HT1080 (cell line): ENCODE measurements around the gene POLR1E. TPM values are rescaled to one million over a fixed set of nuclear protein-coding genes. Genes with fewer than 3 reads are reported as not detected.

ENCODE experiments used
- DNase-seq: peaks from one replicate; pipeline ENCODE4 v3.0.0-alpha.2; 2015; ENCODE audit warnings: low read depth
- polyA plus RNA-seq, 2 experiments: library from polyadenylated mRNA; depleted of rRNA; stranded (reverse); fragments of >200 nt; gene quantifications; 2 replicates each; pipeline ENCODE4 v1.2.3, GENCODE V29; 2015
- total RNA-seq: library from RNA; depleted of rRNA; stranded (reverse); fragments of >200 nt; shearing (Covaris generic); gene quantifications from 2 replicates; pipeline ENCODE4 v1.2.3, GENCODE V29; 2014; rRNA removed

The POLR1E gene, protein sequence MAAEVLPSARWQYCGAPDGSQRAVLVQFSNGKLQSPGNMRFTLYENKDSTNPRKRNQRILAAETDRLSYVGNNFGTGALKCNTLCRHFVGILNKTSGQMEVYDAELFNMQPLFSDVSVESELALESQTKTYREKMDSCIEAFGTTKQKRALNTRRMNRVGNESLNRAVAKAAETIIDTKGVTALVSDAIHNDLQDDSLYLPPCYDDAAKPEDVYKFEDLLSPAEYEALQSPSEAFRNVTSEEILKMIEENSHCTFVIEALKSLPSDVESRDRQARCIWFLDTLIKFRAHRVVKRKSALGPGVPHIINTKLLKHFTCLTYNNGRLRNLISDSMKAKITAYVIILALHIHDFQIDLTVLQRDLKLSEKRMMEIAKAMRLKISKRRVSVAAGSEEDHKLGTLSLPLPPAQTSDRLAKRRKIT
- total RNA-seq = 62.4 and 65.3 TPM in 2 replicates
- 46.3 and 46.4 TPM in 2 replicates for polyA plus RNA-seq (2015; cell fraction: cytosol; rRNA removed)
- 27.3 and 34.5 TPM in 2 replicates for polyA plus RNA-seq (2015; cell fraction: nucleus; rRNA removed)

DNA sequence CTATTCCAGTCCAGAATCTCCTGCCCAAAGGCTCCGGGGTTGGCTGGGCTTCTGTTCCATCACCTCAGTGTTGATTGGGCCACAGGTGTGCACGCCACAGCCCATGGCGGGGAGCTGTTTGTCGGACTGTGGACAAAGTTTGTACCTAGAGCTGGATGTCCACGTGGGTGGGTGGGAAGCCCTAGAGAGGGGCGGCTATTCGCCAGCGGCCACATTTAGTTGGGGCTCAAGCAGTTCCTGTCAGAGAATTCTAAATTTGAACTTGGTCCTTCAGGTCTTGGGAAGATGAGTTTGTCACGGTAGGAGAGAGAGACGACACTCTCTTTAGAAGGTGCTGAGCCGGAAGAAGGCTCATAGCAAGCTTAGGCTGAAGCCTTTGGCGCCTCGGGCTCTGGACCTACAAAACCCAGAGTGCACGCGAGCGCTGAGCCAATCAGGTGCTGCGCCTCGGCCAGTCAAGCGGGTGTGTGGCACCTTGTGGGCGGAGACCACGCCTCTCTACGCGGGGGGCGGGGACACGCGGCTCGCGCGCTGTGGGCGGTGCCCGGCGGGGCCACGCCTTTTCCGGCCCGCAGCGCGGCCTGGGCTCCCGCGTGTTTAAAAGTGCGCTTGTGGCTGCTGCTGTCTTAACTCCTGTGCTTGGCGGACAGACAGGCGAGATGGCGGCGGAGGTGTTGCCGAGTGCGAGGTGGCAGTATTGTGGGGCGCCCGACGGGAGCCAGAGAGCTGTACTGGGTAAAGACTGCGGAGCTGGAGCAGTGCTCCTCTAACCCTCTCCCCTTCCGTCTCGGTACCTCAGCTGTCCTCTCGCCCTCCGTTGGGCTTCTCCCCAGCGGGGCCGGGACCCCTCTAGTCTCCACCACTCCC lies at the start of gene POLR1E:
TSS of gene POLR1E (plus strand) at position 560 of the 867 bp plus-strand sequence. CDS start at position 660, 100 bp downstream.
- peak; percentile 93 for DNase-seq

DNA sequence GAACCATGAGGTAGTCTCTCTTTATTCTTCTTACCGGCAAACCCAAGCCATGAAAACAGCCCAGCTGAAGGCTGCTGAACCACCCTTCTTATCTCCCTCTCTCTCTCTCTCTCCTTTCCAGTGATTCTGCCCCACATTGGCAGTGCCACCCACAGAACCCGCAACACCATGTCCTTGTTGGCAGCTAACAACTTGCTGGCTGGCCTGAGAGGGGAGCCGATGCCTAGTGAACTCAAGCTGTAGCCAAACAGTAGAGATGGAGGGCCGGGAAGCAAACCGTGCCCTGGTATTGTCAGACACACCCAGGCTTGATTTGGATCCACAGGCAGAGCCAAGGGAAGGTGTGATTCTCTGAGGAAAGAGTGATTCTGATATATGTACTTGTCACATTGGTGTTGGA lies 49.2 kb upstream of the POLR1E start:
- no peak for DNase-seq

GRCh38 chr9:37437010-37437409 lies 48.7 kb upstream of the POLR1E start:
- DNase-seq = no peak

- DNase-seq = no peak
Measured at GRCh38 chr9:37437621-37438020, 48.1 kb upstream of the POLR1E start.

- no peak for DNase-seq
Measured at GRCh38 chr9:37438359-37438758, 47.4 kb upstream of the POLR1E start.

DNA sequence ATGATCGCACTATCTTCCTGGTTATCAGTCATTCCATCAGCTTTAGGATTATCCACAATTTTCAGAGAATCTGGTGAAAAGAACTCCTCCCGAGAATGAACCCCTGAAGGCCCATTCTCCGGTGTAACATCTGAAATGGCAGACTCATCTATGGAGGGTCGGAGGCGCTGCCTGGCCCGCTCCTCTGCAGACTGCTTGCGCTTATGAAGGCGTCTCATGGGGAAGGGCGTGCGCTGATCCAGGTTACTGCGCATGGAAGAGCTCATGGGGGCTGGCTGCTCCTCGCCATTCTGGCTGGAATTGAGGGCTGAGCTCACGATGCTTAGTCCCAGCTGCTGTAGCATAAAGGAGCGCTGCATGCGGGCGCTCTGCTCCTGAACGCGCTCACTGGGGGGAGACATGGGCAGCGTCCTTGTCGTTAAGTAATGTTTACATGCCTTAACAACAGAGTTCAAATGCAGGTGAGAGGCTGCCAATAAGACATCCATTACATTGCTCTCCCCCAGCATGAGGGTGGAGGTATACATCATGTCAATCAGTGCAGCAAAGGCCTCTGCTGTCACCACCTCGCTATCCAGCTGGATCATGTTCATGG lies 43.9 kb upstream of the POLR1E start:
- no peak for DNase-seq

DNA sequence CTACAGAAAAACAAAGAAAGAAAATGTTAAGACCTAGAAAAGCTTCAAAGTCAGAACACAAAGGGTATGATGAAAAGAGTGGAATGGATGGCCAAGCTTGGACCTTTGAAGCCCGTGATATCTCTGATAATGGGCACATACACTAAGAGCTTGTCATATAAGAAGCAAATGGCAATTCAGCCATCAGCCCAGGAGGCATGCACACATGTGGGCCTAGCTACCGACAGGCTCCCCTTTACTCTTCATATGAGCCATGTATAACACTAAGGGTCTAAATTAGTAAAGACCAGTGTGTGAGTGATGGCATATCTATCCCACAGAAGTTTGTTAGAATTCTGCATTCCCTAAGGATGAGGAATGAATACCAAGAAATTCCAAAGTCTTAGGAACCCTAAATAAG lies 43.2 kb upstream of the POLR1E start:
- no peak for DNase-seq

DNA sequence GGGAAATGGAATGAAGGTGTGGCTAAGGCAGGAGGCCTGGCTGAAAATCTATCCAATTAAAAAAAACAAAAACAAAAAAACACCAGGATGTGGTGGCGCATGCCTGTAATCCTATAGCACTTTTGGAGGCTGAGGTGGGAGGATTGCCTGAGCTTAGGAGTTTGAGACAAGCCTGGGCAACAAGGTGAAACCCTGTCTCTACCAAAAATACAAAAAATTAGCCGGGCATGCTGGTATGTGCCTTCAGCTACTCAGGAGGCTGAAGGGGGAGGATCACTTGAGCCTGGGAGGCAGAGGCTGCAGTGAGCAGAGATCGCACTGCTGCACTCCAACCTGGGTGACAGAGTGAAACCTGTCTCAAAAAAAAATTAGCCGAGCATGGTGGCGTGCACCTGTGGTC lies 42.2 kb upstream of the POLR1E start:
- DNase-seq = no peak

DNA sequence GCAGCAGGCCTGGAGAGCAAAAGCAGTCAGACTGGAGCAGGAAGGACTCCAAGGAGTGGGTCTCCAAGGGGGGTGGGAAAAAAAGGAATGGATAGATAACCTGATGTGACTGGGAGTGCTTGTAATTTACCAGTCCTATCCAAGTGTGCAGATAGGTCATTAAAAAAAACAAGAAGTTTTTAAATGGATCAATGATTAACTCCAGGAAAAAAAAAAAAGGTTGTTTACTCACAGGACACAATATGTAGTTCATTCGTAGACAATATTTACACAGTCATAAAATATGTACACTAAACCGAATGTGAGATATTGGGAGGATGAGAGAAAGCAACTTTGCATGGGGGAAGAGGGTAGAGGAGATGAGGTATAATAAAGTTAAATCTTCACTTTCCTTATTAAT lies 40.9 kb upstream of the POLR1E start:
- no peak for DNase-seq

GRCh38 chr9:37445832-37446231 lies 39.9 kb upstream of the POLR1E start:
- no peak for DNase-seq

GRCh38 chr9:37446401-37446800 lies 39.3 kb upstream of the POLR1E start:
- DNase-seq = no peak

GRCh38 chr9:37447111-37447510 lies 38.6 kb upstream of the POLR1E start:
- no peak for DNase-seq

- DNase-seq = no peak
Measured at GRCh38 chr9:37449862-37450632, 35.7 kb upstream of the POLR1E start.

GRCh38 chr9:37451628-37452027 lies 34.1 kb upstream of the POLR1E start:
- DNase-seq = no peak

DNA sequence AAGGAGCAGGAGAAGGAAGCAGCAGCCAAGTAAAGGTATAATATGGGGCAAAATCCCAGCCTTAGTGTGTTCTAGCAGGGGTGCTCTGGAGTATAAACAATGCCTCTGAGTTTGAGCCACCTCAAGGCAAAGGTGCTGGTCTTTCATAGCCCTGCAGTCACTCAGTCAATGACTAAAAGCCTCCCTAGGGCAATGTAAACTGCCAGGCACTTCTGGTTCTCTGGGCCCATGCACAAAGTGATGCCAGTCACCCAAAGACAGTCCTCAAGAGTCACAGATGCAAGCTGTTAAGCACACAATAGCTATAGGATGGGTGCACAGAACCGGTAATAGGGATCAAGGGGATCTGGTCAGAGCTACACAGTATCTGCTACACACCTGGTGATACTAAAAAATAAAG lies 33.1 kb upstream of the POLR1E start:
- no peak for DNase-seq

GRCh38 chr9:37453827-37454226 lies 31.9 kb upstream of the POLR1E start:
- DNase-seq = no peak

GRCh38 chr9:37454238-37454637 lies 31.5 kb upstream of the POLR1E start:
- no peak for DNase-seq

DNA sequence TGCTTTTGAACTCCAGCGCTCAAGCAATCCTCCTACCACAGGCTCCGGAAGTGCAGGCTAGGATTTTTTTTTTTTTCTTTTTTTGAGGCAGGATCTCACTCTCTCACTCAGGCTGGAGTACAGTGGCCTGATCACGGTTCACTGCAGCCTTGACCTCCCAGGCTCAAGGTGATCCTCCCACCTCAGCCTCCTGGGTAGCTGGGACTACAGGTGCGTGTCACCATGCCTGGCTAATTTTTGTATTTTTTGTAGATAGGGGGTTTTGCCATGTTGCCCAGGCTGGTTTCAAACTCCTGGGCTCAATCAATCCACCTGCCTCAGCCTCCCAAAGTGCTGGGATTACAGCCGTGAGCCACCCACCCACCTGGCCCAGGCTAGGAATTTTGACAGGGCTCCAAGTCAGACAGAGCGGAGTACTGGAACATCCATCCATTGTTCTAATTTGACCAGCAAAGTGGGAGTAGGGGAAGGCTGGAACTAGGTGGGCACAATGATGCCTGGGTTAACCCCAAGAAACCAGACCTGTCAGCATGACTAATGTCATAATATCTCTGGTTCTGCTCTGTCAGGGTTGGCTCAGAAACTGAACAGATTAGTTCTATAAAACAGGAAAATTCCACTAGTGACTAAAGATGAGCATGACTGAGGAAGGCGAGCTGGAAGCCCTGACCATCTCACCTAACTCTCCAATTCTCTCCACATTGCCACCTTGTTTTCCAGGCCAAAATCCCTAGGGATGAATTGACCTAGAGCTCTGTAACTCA lies 29.7 kb upstream of the POLR1E start:
- DNase-seq = no peak

GRCh38 chr9:37456817-37457216 lies 28.9 kb upstream of the POLR1E start:
- no peak for DNase-seq

- DNase-seq = no peak
Measured at GRCh38 chr9:37464006-37464405, 21.7 kb upstream of the POLR1E start.
